ENCODE results near the gene NEDD4. TPM values are rescaled to one million over a fixed set of nuclear protein-coding genes. Genes with fewer than 3 reads are reported as not detected.
"Not testable (repeated sequence)": the region's sequence is repeated elsewhere in the genome, so short reads cannot be mapped to it uniquely, and the experiment has no call there.

NEDD4 gene
- total and polyA plus RNA-seq, 10 of the 15 experiments (the other 5 are each of a cell fraction or from before 2014, with no cell fraction given), result 1.3 to 7.7 (median 4.4) TPM

DNA sequence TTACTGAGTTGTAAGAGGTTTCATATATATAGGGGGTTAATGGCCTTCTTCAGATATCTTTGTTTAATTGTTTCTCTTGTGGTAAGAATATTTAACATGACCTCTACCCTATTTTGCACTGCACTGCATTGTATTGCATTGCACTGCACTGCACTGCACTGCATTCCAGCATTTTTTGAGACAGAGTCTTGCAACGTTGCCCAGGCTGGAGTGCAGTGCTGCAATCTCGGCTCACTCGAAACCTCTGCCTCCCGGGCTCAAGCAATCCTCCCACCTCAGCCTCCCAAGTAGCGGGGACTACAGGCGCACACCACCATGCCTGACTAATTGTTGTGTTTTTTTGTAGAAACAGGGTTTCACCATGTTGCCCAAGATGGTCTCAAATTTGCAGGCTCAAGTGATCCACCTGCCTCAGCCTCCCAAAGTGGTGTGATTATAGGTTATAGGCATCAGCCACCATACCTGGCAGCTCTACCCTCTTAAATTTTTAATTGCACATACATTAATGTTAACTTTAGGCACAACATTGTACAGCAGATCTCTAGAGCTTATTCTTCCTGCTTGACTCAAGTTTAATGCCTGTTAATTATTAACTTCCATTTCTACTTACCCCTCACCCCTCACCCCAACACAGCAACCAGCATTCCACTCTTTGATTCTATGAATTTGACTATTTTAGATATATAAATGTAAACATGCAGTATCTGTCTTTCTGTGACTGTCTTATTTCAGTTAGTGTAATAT, 38.4 kb downstream of the NEDD4 start:
- ATAC-seq, result no peak
- WGBS (ENCODE audit: insufficient coverage, insufficient replicate concordance, low lambda C conversion rate, missing lambda C conversion rate), result 86% methylated on average over 6 of the region's 6 CpGs
- H2AFZ ChIP-seq (ENCODE audit: control insufficient read depth, low read depth, low read length), result no peak overlapping the region
- POLR2A ChIA-PET, result no interaction called here
- H3K4me3 ChIP-seq, result no peak overlapping the region
- no peaks in the 10 kb centered on the region for H3K79me2 ChIP-seq (ENCODE audit: control insufficient read depth, insufficient read depth, low read length)
- TF ChIP-seq MXI1 (IDR thresholded peaks at IDR 0.05; ENCODE audit: low read depth, low read length), result no peak
- TF ChIP-seq, protein P1, sequence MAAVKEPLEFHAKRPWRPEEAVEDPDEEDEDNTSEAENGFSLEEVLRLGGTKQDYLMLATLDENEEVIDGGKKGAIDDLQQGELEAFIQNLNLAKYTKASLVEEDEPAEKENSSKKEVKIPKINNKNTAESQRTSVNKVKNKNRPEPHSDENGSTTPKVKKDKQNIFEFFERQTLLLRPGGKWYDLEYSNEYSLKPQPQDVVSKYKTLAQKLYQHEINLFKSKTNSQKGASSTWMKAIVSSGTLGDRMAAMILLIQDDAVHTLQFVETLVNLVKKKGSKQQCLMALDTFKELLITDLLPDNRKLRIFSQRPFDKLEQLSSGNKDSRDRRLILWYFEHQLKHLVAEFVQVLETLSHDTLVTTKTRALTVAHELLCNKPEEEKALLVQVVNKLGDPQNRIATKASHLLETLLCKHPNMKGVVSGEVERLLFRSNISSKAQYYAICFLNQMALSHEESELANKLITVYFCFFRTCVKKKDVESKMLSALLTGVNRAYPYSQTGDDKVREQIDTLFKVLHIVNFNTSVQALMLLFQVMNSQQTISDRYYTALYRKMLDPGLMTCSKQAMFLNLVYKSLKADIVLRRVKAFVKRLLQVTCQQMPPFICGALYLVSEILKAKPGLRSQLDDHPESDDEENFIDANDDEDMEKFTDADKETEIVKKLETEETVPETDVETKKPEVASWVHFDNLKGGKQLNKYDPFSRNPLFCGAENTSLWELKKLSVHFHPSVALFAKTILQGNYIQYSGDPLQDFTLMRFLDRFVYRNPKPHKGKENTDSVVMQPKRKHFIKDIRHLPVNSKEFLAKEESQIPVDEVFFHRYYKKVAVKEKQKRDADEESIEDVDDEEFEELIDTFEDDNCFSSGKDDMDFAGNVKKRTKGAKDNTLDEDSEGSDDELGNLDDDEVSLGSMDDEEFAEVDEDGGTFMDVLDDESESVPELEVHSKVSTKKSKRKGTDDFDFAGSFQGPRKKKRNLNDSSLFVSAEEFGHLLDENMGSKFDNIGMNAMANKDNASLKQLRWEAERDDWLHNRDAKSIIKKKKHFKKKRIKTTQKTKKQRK (IDR thresholded peaks at IDR 0.05; ENCODE audit: low read depth, low read length), result no peak
- no peak for TF ChIP-seq RAD21 (IDR thresholded peaks at IDR 0.05; ENCODE audit: insufficient read depth, low read depth, low read length)
- TF ChIP-seq POLR2AphosphoS2 (IDR thresholded peaks at IDR 0.05; ENCODE audit: low read depth, low read length), result no peak
- TF ChIP-seq HDGF (IDR thresholded peaks at IDR 0.05), result no peak
- TF ChIP-seq, protein P2, sequence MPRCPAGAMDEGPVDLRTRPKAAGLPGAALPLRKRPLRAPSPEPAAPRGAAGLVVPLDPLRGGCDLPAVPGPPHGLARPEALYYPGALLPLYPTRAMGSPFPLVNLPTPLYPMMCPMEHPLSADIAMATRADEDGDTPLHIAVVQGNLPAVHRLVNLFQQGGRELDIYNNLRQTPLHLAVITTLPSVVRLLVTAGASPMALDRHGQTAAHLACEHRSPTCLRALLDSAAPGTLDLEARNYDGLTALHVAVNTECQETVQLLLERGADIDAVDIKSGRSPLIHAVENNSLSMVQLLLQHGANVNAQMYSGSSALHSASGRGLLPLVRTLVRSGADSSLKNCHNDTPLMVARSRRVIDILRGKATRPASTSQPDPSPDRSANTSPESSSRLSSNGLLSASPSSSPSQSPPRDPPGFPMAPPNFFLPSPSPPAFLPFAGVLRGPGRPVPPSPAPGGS (IDR thresholded peaks at IDR 0.05; ENCODE audit: borderline replicate concordance, insufficient read depth, low read depth, low read length, poor library complexity, severe bottlenecking), result no peak
- no peak for TF ChIP-seq FOXK2 (IDR thresholded peaks at IDR 0.05)
- TF ChIP-seq, protein P3, sequence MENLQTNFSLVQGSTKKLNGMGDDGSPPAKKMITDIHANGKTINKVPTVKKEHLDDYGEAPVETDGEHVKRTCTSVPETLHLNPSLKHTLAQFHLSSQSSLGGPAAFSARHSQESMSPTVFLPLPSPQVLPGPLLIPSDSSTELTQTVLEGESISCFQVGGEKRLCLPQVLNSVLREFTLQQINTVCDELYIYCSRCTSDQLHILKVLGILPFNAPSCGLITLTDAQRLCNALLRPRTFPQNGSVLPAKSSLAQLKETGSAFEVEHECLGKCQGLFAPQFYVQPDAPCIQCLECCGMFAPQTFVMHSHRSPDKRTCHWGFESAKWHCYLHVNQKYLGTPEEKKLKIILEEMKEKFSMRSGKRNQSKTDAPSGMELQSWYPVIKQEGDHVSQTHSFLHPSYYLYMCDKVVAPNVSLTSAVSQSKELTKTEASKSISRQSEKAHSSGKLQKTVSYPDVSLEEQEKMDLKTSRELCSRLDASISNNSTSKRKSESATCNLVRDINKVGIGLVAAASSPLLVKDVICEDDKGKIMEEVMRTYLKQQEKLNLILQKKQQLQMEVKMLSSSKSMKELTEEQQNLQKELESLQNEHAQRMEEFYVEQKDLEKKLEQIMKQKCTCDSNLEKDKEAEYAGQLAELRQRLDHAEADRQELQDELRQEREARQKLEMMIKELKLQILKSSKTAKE (IDR thresholded peaks at IDR 0.05; ENCODE audit: low read depth, poor library complexity, severe bottlenecking), result no peak
- H3K4me1 ChIP-seq (ENCODE audit: control insufficient read depth, insufficient read depth, low read length), result no peaks in the 10 kb centered on the region
- no peaks in the 10 kb centered on the region for H4K20me1 ChIP-seq (ENCODE audit: control insufficient read depth, insufficient read depth)
- H3K9ac ChIP-seq (ENCODE audit: control insufficient read depth, insufficient read depth, low read length), result no peak overlapping the region
- SMC1A ChIA-PET (ENCODE audit: uncharacterized antibody, unreplicated experiment), result no interaction called here
- DNase-seq (ENCODE audit: low read depth, low spot score), result no peak
- H3K36me3 ChIP-seq (ENCODE audit: control insufficient read depth in 2 of 2, insufficient read depth in 2 of 2, low read length in 1 of 2), result no peaks in the 10 kb centered on the region
- in situ Hi-C loops (cut with MboI) (no loop called here), intact Hi-C loops (cut with micrococcal nuclease; ENCODE audit: unreplicated experiment) (no loop called here)
- H3K9me3 ChIP-seq (replicated peaks; ENCODE audit: control insufficient read depth, insufficient read depth, low read length), result no peaks in the 10 kb centered on the region
- H3K27ac ChIP-seq (ENCODE audit: control insufficient read depth, insufficient read depth), result no peak overlapping the region
- RAD21 ChIA-PET (ENCODE audit: unreplicated experiment), result no interaction called here
- no TSS peak for BruUV-seq (replicated peaks)
- H3K27me3 ChIP-seq (replicated peaks in 1 of 2; ENCODE audit: control insufficient read depth in 2 of 2, insufficient read depth in 2 of 2, low read length in 1 of 2), result no peaks in the 10 kb centered on the region
- FAIRE-seq, result no peak
- CTCF ChIA-PET, result no interaction called here
- no peak overlapping the region for H3K4me2 ChIP-seq (ENCODE audit: control insufficient read depth, insufficient read depth)

DNA sequence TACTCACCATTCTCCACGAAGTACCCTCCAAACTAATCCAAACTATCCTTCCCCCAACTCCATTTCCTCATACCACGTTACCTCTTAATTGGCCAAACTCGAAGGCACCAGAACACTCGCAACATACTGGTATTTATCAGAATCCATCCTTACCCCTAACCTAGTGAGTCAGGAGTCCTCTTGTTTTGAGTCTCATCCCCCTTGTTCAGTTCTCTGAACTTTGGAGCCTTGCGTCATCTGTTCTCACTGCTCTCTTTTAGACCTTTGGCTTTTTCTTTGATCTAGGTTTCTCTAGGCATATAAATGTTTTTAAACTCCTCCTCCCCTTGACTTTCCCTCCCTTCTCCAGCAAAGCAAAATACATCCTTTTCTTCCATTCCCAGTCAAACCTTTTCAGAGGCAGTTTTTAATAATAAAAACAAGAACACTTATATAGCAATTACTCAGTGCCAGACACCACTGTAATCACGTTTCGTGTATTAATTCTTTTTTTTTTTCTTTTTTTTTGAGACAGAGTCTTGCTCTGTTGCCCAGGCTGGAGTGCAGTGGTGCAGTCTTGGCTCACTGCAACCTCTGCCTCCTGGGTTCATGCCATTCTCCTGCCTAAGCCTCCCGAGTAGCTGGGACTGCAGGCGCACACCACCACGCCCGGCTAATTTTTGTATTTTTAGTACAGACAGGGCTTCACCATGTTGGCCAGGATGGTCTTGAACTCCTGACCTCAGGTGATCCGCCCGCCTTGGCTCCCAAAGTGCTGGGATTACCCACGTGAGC, 40.7 kb downstream of the NEDD4 start:
- 77% methylated on average over 14 of the region's 14 CpGs for WGBS (ENCODE audit: insufficient coverage, insufficient replicate concordance, low lambda C conversion rate, missing lambda C conversion rate)

More for the DNA sequence above, 40.7 kb downstream of the NEDD4 start:
- H3K9me3 ChIP-seq (replicated peaks; ENCODE audit: control insufficient read depth, insufficient read depth, low read length); H4K20me1 ChIP-seq (ENCODE audit: control insufficient read depth, insufficient read depth); ATAC-seq; H3K79me2 ChIP-seq (ENCODE audit: control insufficient read depth, insufficient read depth, low read length); SMC1A ChIA-PET (ENCODE audit: uncharacterized antibody, unreplicated experiment); H3K4me2 ChIP-seq (ENCODE audit: control insufficient read depth, insufficient read depth); H3K4me1 ChIP-seq (ENCODE audit: control insufficient read depth, insufficient read depth, low read length); FAIRE-seq; DNase-seq (ENCODE audit: low read depth, low spot score); CTCF ChIA-PET; in situ Hi-C loops (cut with MboI); RAD21 ChIA-PET (ENCODE audit: unreplicated experiment); H3K27me3 ChIP-seq (replicated peaks in 1 of 2; ENCODE audit: control insufficient read depth in 2 of 2, insufficient read depth in 2 of 2, low read length in 1 of 2); H3K36me3 ChIP-seq (ENCODE audit: control insufficient read depth in 2 of 2, insufficient read depth in 2 of 2, low read length in 1 of 2); BruUV-seq (replicated peaks); H3K9ac ChIP-seq (ENCODE audit: control insufficient read depth, insufficient read depth, low read length); H3K4me3 ChIP-seq; POLR2A ChIA-PET; H2AFZ ChIP-seq (ENCODE audit: control insufficient read depth, low read depth, low read length); H3K27ac ChIP-seq (ENCODE audit: control insufficient read depth, insufficient read depth); intact Hi-C loops (cut with micrococcal nuclease; ENCODE audit: unreplicated experiment): not testable (repeated sequence)

Data from GM12878 (cell line).